Neural progenitor cell (in vitro differentiated cells): ENCODE data around the gene ZNF578.
"Not testable (repeated sequence)": the region's sequence is repeated elsewhere in the genome, so short reads cannot be mapped to it uniquely, and the experiment has no call there.

Experiments used
- EZH2 ChIP-seq: fragments of 200-600 bp; sonication (generic); IDR thresholded peaks from 2 replicates; pipeline ENCODE4 v1.6.1; 2017; ENCODE audit warnings: antibody characterized with exemption, mild to moderate bottlenecking, moderate library complexity
- EZH2phosphoT487 ChIP-seq: fragments of 200-600 bp; sonication (generic); IDR thresholded peaks from 2 replicates; pipeline ENCODE4 v1.6.1; 2017; ENCODE audit warnings: antibody characterized with exemption
- TF ChIP-seq, protein P1 (sequence below): fragments of 200-600 bp; sonication (generic); IDR thresholded peaks from 2 replicates; pipeline ENCODE4 v1.5.1; 2017; ENCODE audit warnings: antibody characterized with exemption, mild to moderate bottlenecking

GRCh38 chr19:52542541-52542940 lies 89.2 kb downstream of the ZNF578 start:
- not testable (repeated sequence) for TF ChIP-seq EZH2, EZH2phosphoT487
- TF ChIP-seq, protein P1, sequence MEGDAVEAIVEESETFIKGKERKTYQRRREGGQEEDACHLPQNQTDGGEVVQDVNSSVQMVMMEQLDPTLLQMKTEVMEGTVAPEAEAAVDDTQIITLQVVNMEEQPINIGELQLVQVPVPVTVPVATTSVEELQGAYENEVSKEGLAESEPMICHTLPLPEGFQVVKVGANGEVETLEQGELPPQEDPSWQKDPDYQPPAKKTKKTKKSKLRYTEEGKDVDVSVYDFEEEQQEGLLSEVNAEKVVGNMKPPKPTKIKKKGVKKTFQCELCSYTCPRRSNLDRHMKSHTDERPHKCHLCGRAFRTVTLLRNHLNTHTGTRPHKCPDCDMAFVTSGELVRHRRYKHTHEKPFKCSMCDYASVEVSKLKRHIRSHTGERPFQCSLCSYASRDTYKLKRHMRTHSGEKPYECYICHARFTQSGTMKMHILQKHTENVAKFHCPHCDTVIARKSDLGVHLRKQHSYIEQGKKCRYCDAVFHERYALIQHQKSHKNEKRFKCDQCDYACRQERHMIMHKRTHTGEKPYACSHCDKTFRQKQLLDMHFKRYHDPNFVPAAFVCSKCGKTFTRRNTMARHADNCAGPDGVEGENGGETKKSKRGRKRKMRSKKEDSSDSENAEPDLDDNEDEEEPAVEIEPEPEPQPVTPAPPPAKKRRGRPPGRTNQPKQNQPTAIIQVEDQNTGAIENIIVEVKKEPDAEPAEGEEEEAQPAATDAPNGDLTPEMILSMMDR: not testable (repeated sequence)
